GM20000 (cell line): Measurements from ENCODE around the gene GNAL.

Experiments used
- DNase-seq: peaks from one replicate; pipeline ENCODE4 v3.0.0; 2012; ENCODE audit warnings: low spot score
- CTCF ChIP-seq: IDR thresholded peaks from 2 replicates; pipeline ENCODE4 v1.5.1; 2012; ENCODE audit warnings: mild to moderate bottlenecking, control low read depth; ENCODE audit errors: extremely low read depth, missing control alignments

The GNAL gene

GRCh38 chr18:11820697-11821096 lies 131.6 kb downstream of the GNAL start:
- TF ChIP-seq CTCF = no peak
- no peak for DNase-seq

DNA sequence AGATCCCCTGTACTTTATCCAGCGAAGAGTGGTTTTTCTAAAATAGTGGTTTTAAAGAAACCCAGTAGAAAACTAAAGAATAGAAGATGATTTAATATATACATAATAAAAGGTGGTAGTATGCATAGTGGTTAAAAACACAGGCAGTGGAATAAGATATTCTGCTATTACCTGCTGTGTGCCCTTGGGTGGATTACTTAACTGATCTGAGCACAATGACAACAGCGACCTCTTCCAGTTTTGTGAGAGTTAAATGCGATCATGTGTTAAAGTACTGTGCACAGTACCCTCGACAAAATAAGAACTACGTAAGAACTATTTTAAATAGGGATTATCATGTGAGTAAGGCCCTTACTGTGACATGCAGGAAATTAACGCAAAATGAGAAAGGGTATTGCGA lies 132.1 kb downstream of the GNAL start:
- no peak for DNase-seq
- no peak for TF ChIP-seq CTCF

DNA sequence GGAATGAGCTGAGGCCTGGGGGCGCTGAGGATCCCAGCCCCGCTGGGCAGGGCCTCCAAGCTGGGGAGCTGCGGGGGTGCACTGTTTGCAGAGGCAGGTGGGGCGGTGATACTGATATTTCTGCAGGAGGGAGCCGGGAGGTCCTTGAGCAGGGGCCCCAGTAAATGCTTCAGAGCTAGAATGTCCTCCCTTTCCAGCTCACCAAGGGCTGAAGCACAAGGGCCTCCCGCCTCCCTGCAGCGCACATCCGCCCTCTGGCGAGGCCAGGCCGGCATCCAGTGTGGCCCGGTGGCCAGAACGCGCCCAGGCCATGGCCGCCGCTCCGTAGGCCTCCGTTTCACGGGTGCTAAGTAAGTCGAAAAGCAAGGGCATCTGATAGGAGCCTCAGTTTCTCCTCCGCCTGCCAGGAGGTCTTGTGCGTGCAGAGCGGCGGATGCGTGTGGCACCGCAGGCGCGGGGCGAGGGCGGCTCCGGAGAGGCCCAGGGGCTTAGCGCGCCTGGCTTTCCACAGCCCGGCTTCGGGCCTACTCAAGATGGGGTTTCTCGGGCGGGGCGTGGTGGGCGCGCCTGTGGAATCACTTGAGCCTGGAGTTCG lies 132.7 kb downstream of the GNAL start:
- DNase-seq = no peak
- TF ChIP-seq CTCF = no peak

DNA sequence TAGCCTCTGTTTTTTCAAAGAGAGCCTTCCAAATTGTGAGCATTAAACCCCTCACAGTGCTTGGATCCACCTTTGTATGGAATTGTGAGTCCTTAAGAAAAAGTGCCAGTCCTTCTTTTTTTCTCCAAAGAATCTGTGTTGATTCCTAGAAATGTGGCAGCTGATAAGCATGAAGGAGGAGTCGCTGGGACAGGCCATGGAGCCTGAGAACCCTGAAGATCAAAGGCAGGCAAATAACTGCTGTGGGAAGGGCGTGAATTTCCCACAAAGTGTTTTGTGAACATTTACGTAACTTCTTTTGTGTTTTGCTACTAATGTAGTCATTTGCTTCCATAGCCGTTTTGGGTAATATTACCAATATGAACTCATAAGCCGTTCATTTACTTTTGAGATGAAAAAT lies 134.5 kb downstream of the GNAL start:
- no peak for DNase-seq
- no peak for TF ChIP-seq CTCF

DNA sequence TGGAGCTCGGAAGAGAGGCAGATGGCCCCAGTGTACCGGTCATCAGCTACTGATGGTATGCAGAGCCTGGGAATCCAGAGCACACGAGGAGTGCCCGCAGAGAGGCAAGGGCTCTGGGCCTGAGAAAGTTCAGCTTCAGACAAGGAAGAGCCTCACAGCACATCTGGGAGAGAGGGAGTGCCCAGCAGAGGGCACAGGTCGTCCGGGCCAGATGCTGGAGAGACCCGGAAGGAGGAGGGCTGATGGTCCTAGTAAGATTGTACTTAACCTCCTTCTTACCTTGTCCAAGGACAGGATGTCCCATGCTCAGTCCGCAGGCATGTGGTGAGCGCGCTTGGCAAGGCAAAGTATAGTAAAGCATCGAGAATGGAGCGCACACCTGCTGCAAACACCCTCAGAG lies 137.8 kb downstream of the GNAL start:
- DNase-seq = no peak
- TF ChIP-seq CTCF = no peak

- no peak for TF ChIP-seq CTCF
- no peak for DNase-seq
Measured at GRCh38 chr18:11828786-11829432, 139.8 kb downstream of the GNAL start.

DNA sequence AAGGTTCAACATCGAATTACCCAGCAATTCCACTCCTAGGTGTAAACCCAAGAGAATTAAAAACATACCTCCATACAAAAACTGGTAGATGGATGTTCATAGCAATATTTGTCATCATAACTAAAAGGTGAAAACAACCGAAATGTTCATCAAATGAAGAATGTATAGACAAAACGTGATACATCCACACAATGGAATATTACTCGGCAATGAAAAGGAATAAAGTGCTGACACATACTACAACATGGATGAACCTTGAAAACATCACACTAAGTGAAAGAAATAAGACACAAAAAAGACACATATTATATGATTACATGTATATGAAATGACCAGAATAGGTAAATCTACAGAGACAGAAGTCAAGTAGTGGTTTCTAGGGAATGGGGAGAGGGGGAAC lies 141.5 kb downstream of the GNAL start:
- no peak for TF ChIP-seq CTCF

More for the DNA sequence above, 141.5 kb downstream of the GNAL start:
- DNase-seq = no peak
